K562 (cell line): ENCODE data around the gene HLA-DQB1.

Experiments
- CREB3 ChIP-seq: fragments of 450-650 bp; conservative IDR thresholded peaks from 2 replicates; pipeline ENCODE4 v1.6.1; 2016; ENCODE audit warnings: missing genetic modification characterization, low read depth, mild to moderate bottlenecking, missing compliant biosample characterization, moderate library complexity
- HNRNPK ChIP-seq: fragments of 200-400 bp; formaldehyde crosslinking; IDR thresholded peaks from one replicate; pipeline ENCODE4 v1.6.1; 2018; ENCODE audit warnings: mild to moderate bottlenecking, low read depth, low read length; ENCODE audit not compliant: poor library complexity, severe bottlenecking
- NRF1 ChIP-seq, 2 experiments: fragments of 450-650 bp; IDR thresholded peaks in 1 of 2; conservative IDR thresholded peaks in 1 of 2; 2 replicates each; pipeline ENCODE4 v1.6.1; 2014; ENCODE audit warnings: mild to moderate bottlenecking in 2 of 2
- PRPF4 ChIP-seq: fragments of 200-400 bp; formaldehyde crosslinking; IDR thresholded peaks from one replicate; pipeline ENCODE4 v1.6.1; 2017; ENCODE audit warnings: low read length, low read depth, mild to moderate bottlenecking; ENCODE audit not compliant: insufficient read depth, poor library complexity, severe bottlenecking
- ZNF174 ChIP-seq: fragments of 250-450 bp; sonication (Bioruptor Pico); IDR thresholded peaks from 2 replicates; pipeline ENCODE4 v1.4.0; 2020; ENCODE audit warnings: mild to moderate bottlenecking
- ZNF232 ChIP-seq: sonication (generic); formaldehyde crosslinking; IDR thresholded peaks from 2 replicates; pipeline ENCODE4 v1.8.0; 2022; ENCODE audit warnings: mild to moderate bottlenecking, missing genetic modification reagents

GRCh38 chr6:32637219-32637880 lies 29.1 kb downstream of the HLA-DQB1 start, which contains the start of gene HLA-DQA1:
- TF ChIP-seq ZNF232 (CRISPR knock-in tag) (no peak), PRPF4 (no peak), CREB3 (tag) (no peak), ZNF174 (CRISPR knock-in tag) (no peak), HNRNPK (no peak), NRF1 (conservative IDR thresholded peaks at IDR 0.05 in 1 of 2, IDR thresholded peaks at IDR 0.05 in 1 of 2) (no peak)
